ENCODE results near the gene MYL7.

The MYL7 gene

DNA sequence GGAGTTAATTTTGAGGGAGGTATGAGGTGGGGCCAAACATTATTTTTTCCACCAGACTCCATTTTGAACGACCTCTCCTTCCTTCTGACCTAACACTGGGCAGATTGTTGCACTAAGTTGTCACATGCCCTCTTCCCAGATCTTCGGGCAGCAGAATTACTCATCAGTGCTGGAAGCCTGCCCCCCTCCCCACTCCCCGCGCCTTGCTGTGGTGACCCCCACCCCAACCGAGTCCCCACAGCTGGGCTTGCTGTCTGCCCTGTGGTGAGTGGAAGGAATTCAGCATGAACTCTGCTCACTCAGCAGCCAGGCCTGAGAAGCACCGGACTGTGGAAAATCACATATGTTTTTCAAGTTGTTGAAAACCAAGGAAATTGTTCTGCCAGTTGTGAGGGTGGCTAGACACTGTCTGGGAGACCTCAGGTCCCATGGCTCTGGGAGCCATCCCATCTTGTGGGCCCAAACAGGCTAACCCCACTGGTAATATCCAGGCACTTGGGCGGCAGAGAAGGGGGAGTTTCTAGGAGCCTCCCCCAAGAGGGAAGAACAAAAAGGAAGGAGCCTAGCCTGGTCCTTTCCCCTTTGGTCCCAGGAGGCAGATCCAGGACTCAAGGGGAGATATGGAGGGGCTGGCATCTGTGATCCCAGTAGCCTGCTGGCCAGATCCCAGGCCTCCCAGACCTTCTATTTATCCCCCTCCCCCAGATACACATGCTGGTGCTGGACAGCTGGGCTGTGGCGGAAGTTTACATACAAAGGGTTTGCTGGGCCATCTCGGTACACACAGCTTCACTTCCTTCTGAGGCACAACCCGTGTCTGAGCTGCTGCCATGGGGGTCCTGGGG lies 40.5 kb downstream of the MYL7 start:
- DNase-seq (ENCODE audit: low read depth): peak; percentile 92

- DNase-seq (ENCODE audit: low read depth): no peak
Measured at GRCh38 chr7:44099669-44100068, 41.5 kb downstream of the MYL7 start.

- DNase-seq (ENCODE audit: low read depth): no peak
Measured at GRCh38 chr7:44098092-44099068, 42.8 kb downstream of the MYL7 start.

GRCh38 chr7:44097064-44097932 lies 43.8 kb downstream of the MYL7 start:
- no peak for DNase-seq (ENCODE audit: low read depth)

GRCh38 chr7:44096326-44096881 lies 44.7 kb downstream of the MYL7 start:
- DNase-seq (ENCODE audit: low read depth): no peak

- no peak for DNase-seq (ENCODE audit: low read depth)
Measured at GRCh38 chr7:44095781-44096180, 45.4 kb downstream of the MYL7 start.

GRCh38 chr7:44094883-44095592 lies 46.1 kb downstream of the MYL7 start:
- DNase-seq (ENCODE audit: low read depth): no peak

GRCh38 chr7:44094365-44094764 lies 46.8 kb downstream of the MYL7 start:
- DNase-seq (ENCODE audit: low read depth): no peak

- DNase-seq (ENCODE audit: low read depth): no peak
Measured at GRCh38 chr7:44093102-44093641, 48.0 kb downstream of the MYL7 start.

Data from fibroblast of gingiva (primary cell).